H9 (cell line): ENCODE results near the gene IL5RA. TPM values are rescaled to one million over a fixed set of nuclear protein-coding genes. Genes with fewer than 3 reads are reported as not detected.

ENCODE experiments used
- DNase-seq: peaks from one replicate; pipeline ENCODE4 v3.0.0-alpha.2; 2017
- H2AFZ ChIP-seq: one replicate; pipeline ENCODE4 v1.6.1; 2013; ENCODE audit warnings: mild to moderate bottlenecking, low read length, control low read depth, moderate library complexity
- H2AK5ac ChIP-seq: 2 replicates; pipeline ENCODE4 v1.6.1; 2013; ENCODE audit warnings: low read length, control low read depth, mixed read lengths; ENCODE audit not compliant: insufficient read length
- H2BK120ac ChIP-seq: one replicate; pipeline ENCODE4 v1.6.1; 2013; ENCODE audit warnings: low read depth, mild to moderate bottlenecking, low read length, control low read depth, inconsistent platforms; ENCODE audit not compliant: poor library complexity, severe bottlenecking
- H2BK12ac ChIP-seq: 2 replicates; pipeline ENCODE4 v1.6.1; 2013; ENCODE audit warnings: low read length, control low read depth, mixed read lengths, low read depth; ENCODE audit not compliant: insufficient read length
- H2BK15ac ChIP-seq: 2 replicates; pipeline ENCODE4 v1.6.1; 2013; ENCODE audit warnings: low read depth, low read length, control low read depth
- H2BK20ac ChIP-seq: one replicate; pipeline ENCODE4 v1.6.1; 2013; ENCODE audit warnings: low read depth, mild to moderate bottlenecking, low read length, control low read depth, inconsistent platforms; ENCODE audit not compliant: poor library complexity, severe bottlenecking
- H2BK5ac ChIP-seq: 2 replicates; pipeline ENCODE4 v1.6.1; 2013; ENCODE audit warnings: low read length, control low read depth, mixed read lengths; ENCODE audit not compliant: insufficient read length
- H3K14ac ChIP-seq: 2 replicates; pipeline ENCODE4 v1.6.1; 2013; ENCODE audit warnings: low read length, control low read depth; ENCODE audit not compliant: insufficient read depth
- H3K18ac ChIP-seq: 2 replicates; pipeline ENCODE4 v1.6.1; 2013; ENCODE audit warnings: low read depth, mild to moderate bottlenecking, mixed read lengths, low read length, control low read depth; ENCODE audit not compliant: insufficient read length
- H3K23ac ChIP-seq: 2 replicates; pipeline ENCODE4 v1.6.1; 2013; ENCODE audit warnings: low read length, control low read depth, mixed read lengths, low read depth; ENCODE audit not compliant: insufficient read length
- H3K23me2 ChIP-seq: 2 replicates; pipeline ENCODE4 v1.6.1; 2013; ENCODE audit warnings: low read depth, mild to moderate bottlenecking, mixed read lengths, low read length, control low read depth; ENCODE audit not compliant: insufficient read length, poor library complexity, severe bottlenecking
- H3K27ac ChIP-seq: 2 replicates; pipeline ENCODE4 v1.5.1; 2013; ENCODE audit warnings: low read length, control low read depth, mixed read lengths, low read depth; ENCODE audit not compliant: insufficient read length
- H3K27me3 ChIP-seq: 2 replicates; pipeline ENCODE4 v1.6.1; 2013; ENCODE audit warnings: low read length, control low read depth, inconsistent platforms; ENCODE audit not compliant: insufficient read depth
- H3K4ac ChIP-seq: 2 replicates; pipeline ENCODE4 v1.6.1; 2013; ENCODE audit warnings: low read depth, mild to moderate bottlenecking, control low read depth, inconsistent platforms, low read length, moderate library complexity
- H3K4me1 ChIP-seq: 2 replicates; pipeline ENCODE4 v1.6.1; 2013; ENCODE audit warnings: low read length, control low read depth, inconsistent platforms; ENCODE audit not compliant: insufficient read depth
- H3K4me2 ChIP-seq: 2 replicates; pipeline ENCODE4 v1.6.1; 2013; ENCODE audit warnings: low read length, control low read depth, mixed read lengths; ENCODE audit not compliant: insufficient read length, insufficient read depth
- H3K56ac ChIP-seq: 2 replicates; pipeline ENCODE4 v1.6.1; 2013; ENCODE audit warnings: low read depth, mild to moderate bottlenecking, mixed read lengths, low read length, control low read depth; ENCODE audit not compliant: insufficient read length
- H3K79me1 ChIP-seq: 2 replicates; pipeline ENCODE4 v1.6.1; 2013; ENCODE audit warnings: low read depth, mild to moderate bottlenecking, moderate library complexity, low read length, control low read depth, inconsistent platforms; ENCODE audit not compliant: insufficient read depth, poor library complexity, severe bottlenecking
- H3K79me2 ChIP-seq: 2 replicates; pipeline ENCODE4 v1.6.1; 2013; ENCODE audit warnings: low read length, control low read depth, inconsistent platforms; ENCODE audit not compliant: insufficient read depth
- H3K9ac ChIP-seq: 2 replicates; pipeline ENCODE4 v1.6.1; 2013; ENCODE audit warnings: low read length, control low read depth, mixed read lengths; ENCODE audit not compliant: insufficient read length; ENCODE audit errors: extremely low read depth
- H3K9me3 ChIP-seq: one replicate; pipeline ENCODE4 v1.6.1; 2013; ENCODE audit warnings: low read depth, low read length, inconsistent platforms; ENCODE audit not compliant: control insufficient read depth
- H3T11ph ChIP-seq: one replicate; pipeline ENCODE4 v1.6.1; 2013; ENCODE audit warnings: mild to moderate bottlenecking, low read length, control low read depth, inconsistent platforms
- H4K20me1 ChIP-seq: one replicate; pipeline ENCODE4 v1.6.1; 2013; ENCODE audit not compliant: control insufficient read depth, insufficient read length, insufficient read depth
- H4K5ac ChIP-seq: 2 replicates; pipeline ENCODE4 v1.6.1; 2013; ENCODE audit warnings: low read depth, mild to moderate bottlenecking, mixed read lengths, low read length, control low read depth; ENCODE audit not compliant: insufficient read length
- H4K8ac ChIP-seq: replicated peaks from 2 replicates; pipeline ENCODE4 v1.6.1; 2013; ENCODE audit warnings: low read length, control low read depth, mixed read lengths, low read depth; ENCODE audit not compliant: insufficient read length
- H4K91ac ChIP-seq: 2 replicates; pipeline ENCODE4 v1.6.1; 2013; ENCODE audit warnings: low read depth, mild to moderate bottlenecking, moderate library complexity, mixed read lengths, low read length, control low read depth; ENCODE audit not compliant: insufficient read length
- H3K27ac Mint-ChIP-seq, 3 experiments: 2 replicates in 2 of 3; 3 replicates in 1 of 3; pipeline ENCODE4 v1.8.0; 2020 to 2021; ENCODE audit warnings: mixed read lengths in 3 of 3, mild to moderate bottlenecking in 1 of 3, moderate library complexity in 1 of 3
- H3K27me3 Mint-ChIP-seq: 2 replicates; pipeline ENCODE4 v1.8.0; 2021; ENCODE audit warnings: low read depth, mild to moderate bottlenecking, moderate library complexity, mixed read lengths
- H3K36me3 Mint-ChIP-seq, 3 experiments: 2 replicates in 2 of 3; 3 replicates in 1 of 3; pipeline ENCODE4 v1.8.0; 2020 to 2021; ENCODE audit warnings: low read depth in 3 of 3, mixed read lengths in 3 of 3; ENCODE audit not compliant: insufficient read depth in 1 of 3
- H3K4me1 Mint-ChIP-seq, 2 experiments: 2 replicates each; pipeline ENCODE4 v1.8.0; 2020; ENCODE audit warnings: mixed read lengths in 2 of 2
- H3K4me3 Mint-ChIP-seq, 2 experiments: 2 replicates in 1 of 2; 3 replicates in 1 of 2; pipeline ENCODE4 v1.8.0; 2020 to 2021; ENCODE audit warnings: mild to moderate bottlenecking in 2 of 2, mixed read lengths in 2 of 2, moderate library complexity in 1 of 2
- H3K9me3 Mint-ChIP-seq, 2 experiments: 2 replicates in 1 of 2; 3 replicates in 1 of 2; pipeline ENCODE4 v1.8.0; 2020; ENCODE audit warnings: mild to moderate bottlenecking in 2 of 2, mixed read lengths in 2 of 2, moderate library complexity in 1 of 2
- WGBS: extraction: QIAGEN DNeasy Blood & Tissue Kit; methylation state at CpG from one replicate; pipeline ENCODE4 v1.1.7; 2013; ENCODE audit warnings: missing lambda C conversion rate, low lambda C conversion rate, mixed read lengths; ENCODE audit not compliant: insufficient read length; ENCODE audit errors: extremely low coverage; 5-methylcytosine and 5-hydroxymethylcytosine counted together
- total RNA-seq: library from RNA; stranded (reverse); gene quantifications from 2 replicates; pipeline ENCODE4 v1.2.1, GENCODE V29; 2021
- TF ChIP-seq, protein P1 (sequence below): fragments of 200-600 bp; sonication (generic); conservative IDR thresholded peaks from 3 replicates; pipeline ENCODE4 v1.8.0; 2021; ENCODE audit warnings: antibody characterized with exemption, mild to moderate bottlenecking

Gene IL5RA
- total RNA-seq, 1 experiment from 2014 or later: not detected

DNA sequence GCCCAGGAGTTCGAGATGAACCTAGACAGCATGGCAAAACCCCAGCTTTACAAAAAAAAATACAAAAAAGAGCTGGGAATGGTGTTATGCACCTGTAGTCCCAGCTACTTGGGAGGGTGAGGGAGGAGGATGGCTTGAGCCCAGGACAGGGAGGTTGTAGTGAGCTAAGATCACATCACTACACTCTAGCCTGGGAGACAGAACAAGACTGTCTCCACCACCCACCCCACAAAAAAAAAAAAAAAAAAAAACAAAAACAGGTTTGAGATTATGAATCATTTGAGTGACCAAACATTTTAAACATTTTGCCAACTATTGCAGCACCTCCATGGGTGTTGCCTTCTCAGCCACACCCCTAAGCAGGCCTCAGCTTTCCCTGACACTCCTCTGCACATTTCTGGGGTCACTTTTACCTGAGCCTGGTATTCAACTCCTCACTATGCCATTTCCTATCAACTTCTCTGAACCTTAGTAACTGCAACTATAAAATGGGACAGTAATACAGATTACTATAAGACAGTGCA is 41.8 kb downstream of the IL5RA start:
- Histone ChIP-seq H2BK5ac (no peak overlapping the region), H3K18ac (no peak overlapping the region), H2AFZ (no peak overlapping the region), H3K27ac (no peak overlapping the region), H4K8ac (no peak overlapping the region), H3K4me1 (peaks cover 2% of the 10 kb centered on the region; the same call in 1 of the 2 replicates), H3K79me1 (no peaks in the 10 kb centered on the region), H3T11ph (no peak overlapping the region), H4K5ac (no peak overlapping the region), H2BK15ac (no peak overlapping the region), H3K56ac (no peak overlapping the region), H4K20me1 (no peaks in the 10 kb centered on the region), H3K4ac (no peak overlapping the region), H2BK12ac (no peak overlapping the region), H3K27me3 (no peaks in the 10 kb centered on the region), H3K4me2 (no peak overlapping the region), H3K23ac (no peak overlapping the region), H4K91ac (no peak overlapping the region), H3K23me2 (no peaks in the 10 kb centered on the region), H3K9ac (no peak overlapping the region), H2BK120ac (no peak overlapping the region), H2AK5ac (no peak overlapping the region), H3K14ac (no peak overlapping the region), H2BK20ac (no peak overlapping the region), H3K79me2 (no peaks in the 10 kb centered on the region), H3K9me3 (no peaks in the 10 kb centered on the region)
- Mint-ChIP-seq H3K4me3 (no peak overlapping the region), H3K27ac (no peak overlapping the region; a peak in 1 of 7 replicates), H3K36me3 (no peaks in the 10 kb centered on the region), H3K9me3 (no peaks in the 10 kb centered on the region), H3K27me3 (no peaks in the 10 kb centered on the region; the same call in 1 of the 2 replicates), H3K4me1 (peaks cover 0 to under 1% of the 10 kb centered on the region in 2 experiments; a peak in 1 of 4 replicates)
- no CpG with 5 or more reads among the region's 1 CpG for WGBS
- TF ChIP-seq, protein P1, sequence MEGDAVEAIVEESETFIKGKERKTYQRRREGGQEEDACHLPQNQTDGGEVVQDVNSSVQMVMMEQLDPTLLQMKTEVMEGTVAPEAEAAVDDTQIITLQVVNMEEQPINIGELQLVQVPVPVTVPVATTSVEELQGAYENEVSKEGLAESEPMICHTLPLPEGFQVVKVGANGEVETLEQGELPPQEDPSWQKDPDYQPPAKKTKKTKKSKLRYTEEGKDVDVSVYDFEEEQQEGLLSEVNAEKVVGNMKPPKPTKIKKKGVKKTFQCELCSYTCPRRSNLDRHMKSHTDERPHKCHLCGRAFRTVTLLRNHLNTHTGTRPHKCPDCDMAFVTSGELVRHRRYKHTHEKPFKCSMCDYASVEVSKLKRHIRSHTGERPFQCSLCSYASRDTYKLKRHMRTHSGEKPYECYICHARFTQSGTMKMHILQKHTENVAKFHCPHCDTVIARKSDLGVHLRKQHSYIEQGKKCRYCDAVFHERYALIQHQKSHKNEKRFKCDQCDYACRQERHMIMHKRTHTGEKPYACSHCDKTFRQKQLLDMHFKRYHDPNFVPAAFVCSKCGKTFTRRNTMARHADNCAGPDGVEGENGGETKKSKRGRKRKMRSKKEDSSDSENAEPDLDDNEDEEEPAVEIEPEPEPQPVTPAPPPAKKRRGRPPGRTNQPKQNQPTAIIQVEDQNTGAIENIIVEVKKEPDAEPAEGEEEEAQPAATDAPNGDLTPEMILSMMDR: no peak
- DNase-seq: no peak
